LHCN-M2 (cell line): ENCODE measurements around the gene FBXO4. TPM values are rescaled to one million over a fixed set of nuclear protein-coding genes. Genes with fewer than 3 reads are reported as not detected.
"Not testable (repeated sequence)": the region's sequence is repeated elsewhere in the genome, so short reads cannot be mapped to it uniquely, and the experiment has no call there.

Experiments
- DNase-seq: peaks from one replicate; pipeline ENCODE4 v3.0.0-alpha.2; 2012; ENCODE audit warnings: low read depth
- total RNA-seq: library from RNA; depleted of rRNA; stranded (reverse); fragments of >200 nt; gene quantifications from 2 replicates; pipeline ENCODE4 v1.2.3, GENCODE V29; 2014

Gene FBXO4
- total RNA-seq, 1 experiment from 2014 or later: 23.1 TPM

GRCh38 chr5:41921874-41922273, 3.2 kb upstream of the FBXO4 start:
- peak; percentile 8 for DNase-seq

DNA sequence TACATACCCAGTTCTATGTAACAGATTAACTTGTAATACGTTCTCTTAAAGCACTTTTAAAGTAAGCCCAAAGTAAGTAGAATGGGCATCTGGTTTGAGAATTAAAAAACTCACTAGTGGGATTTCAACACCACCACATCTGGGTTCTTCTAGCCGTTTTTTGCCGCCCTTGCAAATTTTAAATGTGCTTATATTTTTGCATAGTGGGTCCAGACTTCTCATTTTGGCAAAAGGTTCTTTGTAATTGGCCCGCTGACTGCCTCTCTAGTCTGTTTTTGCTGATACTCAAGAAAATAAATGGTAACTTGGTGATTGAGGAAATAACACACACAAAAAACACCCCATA, 582 bp upstream of the FBXO4 start:
- no peak for DNase-seq

DNA sequence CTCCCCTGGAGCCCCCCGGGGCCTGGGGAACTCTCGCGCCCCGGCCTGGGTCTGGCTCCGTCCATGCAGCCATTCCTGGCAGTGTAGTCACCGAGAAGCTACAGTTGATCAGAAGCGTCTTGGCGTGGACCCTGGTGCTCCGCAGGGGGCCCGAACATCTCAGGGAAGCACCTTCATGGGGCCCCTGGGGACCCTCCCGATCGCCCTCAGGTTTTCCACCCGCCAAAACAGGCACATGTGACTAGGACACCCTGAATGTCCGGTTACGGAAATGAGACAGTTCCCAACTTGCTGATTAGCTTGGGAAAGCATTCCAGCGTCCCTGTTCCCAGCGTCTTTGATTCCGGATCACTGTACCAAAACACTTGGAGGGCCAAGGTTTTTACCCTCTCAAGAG, 472 bp downstream of the FBXO4 start:
- DNase-seq: peak; percentile 55

GRCh38 chr5:41927604-41928003, 2.5 kb downstream of the FBXO4 start:
- DNase-seq: no peak

DNA sequence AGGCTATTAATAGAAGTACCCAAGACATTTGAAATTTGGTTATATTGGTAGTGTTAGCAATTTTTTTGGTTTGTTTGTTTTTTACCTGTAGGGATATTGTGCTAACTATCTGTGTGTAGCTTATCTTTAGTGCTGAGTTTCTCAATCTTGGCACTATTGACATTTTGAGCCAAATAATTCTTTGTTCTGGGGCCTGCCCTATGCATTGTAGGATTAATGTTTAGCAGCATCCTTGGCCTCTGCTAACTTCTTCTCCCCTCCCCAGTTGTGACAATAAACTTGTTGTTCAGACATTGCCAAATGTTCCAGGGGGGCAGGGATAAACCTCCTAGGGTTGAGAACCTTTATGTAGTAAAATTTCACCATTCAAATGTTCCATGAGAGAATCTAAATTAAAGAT, 4.0 kb downstream of the FBXO4 start:
- DNase-seq: no peak

DNA sequence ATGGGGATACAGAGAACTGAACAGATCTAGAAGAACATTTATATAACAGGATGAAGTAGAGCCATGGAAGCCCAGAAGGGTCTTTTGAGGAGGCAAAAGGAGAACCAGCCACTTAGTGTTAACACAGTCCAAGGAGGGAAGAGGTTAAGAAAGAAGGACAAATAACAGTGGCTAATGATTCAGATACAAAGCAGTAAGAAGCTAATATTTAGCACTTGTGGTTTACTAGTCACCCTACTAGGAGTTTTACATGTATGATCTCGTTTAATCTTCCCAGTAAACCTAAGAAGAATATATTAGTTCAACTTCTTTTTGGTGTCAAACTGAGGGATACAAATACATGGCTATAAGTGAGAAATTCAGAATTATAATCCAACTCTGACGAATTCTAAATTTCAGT, 7.7 kb downstream of the FBXO4 start:
- no peak for DNase-seq

DNA sequence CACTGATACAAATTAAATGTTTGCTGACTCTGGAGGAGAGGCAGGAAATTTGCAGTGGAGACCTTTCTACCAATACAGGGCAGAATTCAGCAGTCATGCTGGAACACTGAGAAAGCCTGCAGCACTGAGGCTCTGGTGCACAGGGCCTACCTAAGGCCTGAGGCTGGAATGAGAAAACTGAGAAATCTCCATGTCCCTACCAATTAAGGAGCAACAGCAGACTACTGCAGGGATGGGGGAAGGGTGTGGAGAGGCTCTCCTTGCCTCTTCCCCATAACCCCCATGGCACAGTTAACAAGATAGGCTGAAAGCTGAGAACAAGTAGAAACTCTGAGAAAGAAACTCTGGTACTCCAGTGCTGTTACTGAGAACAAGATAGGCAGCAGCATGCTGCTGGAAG, 10.5 kb downstream of the FBXO4 start:
- DNase-seq: no peak

- DNase-seq: no peak
These were observed 15.6 kb downstream of the FBXO4 start for GRCh38 chr5:41940641-41941040.

- DNase-seq: not testable (repeated sequence)
These were observed 20.4 kb downstream of the FBXO4 start for GRCh38 chr5:41945332-41945955.

DNA sequence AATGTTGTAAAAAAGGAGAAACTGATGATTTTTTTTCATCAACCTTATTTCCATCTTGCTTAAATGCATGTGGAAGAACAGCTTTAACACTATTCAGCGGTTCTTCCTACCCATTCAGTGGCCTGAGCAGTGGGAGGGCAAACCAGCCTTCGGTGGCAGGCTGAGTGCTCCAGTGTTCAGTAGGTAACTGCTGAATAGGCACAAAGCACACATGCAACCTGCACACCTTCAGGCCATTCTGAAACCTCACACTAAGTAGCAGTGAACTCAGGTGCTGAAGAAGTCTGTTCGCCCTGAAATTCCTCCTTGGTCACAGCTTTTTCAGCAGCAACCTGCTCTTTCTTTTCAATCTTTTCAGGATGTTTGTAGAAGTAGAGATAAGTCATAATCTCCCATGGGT, 26.1 kb downstream of the FBXO4 start:
- DNase-seq: no peak

GRCh38 chr5:41954286-41954685, 29.2 kb downstream of the FBXO4 start:
- no peak for DNase-seq

DNA sequence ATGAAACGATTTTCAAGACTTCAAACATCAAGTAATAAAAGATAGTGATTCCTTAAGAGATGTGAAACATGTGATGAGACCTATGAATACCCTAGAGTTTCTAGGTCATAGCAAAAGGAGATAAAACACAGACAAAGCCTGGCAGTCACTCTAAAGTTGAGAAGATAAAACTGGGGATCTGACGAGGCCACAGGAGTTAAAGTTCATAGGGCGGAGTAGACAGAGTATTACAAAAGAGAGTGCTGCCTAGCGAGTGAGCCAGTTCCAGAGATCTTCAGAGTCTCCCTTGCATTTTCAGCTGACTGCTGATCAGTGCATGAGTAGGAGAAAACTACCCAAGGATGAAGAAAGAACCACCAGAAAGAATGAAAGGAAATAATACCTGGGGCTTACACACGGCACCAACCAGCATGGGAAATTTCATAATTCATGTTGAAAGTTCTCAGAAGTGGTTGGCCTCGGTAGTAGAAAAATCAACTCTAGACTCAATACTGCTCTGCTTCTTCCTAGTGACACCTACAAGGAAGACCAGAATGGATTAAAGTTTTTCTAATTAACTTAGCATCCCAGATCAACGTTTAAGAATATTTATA, 30.4 kb downstream of the FBXO4 start:
- DNase-seq: no peak

GRCh38 chr5:41956943-41957342, 31.9 kb downstream of the FBXO4 start:
- DNase-seq: no peak

- DNase-seq: no peak
These were observed 35.4 kb downstream of the FBXO4 start for GRCh38 chr5:41960481-41960880.

DNA sequence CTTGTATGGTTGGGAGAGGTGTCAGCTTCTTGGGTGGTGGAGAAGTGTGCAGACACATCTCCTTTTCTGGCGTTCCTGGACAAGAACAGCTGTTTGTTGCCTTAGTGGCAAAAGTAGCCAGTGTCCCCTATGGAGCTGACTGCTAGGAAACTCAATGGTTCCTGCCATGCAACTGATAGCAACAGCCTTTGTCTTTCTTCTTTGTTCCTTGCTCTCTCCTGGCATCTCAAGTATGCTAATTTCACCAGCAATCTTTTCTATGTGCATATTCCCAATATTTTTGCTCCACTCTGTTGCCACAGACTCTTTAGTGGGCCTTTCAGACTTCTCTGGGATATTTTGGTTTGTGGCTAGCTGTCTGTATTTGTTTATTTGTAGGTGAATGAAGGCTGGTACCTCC, 36.7 kb downstream of the FBXO4 start:
- DNase-seq: no peak

- DNase-seq: no peak
These were observed 37.4 kb downstream of the FBXO4 start for GRCh38 chr5:41962491-41962890.

- no peak for DNase-seq
These were observed 41.5 kb downstream of the FBXO4 start for GRCh38 chr5:41966401-41967105.

DNA sequence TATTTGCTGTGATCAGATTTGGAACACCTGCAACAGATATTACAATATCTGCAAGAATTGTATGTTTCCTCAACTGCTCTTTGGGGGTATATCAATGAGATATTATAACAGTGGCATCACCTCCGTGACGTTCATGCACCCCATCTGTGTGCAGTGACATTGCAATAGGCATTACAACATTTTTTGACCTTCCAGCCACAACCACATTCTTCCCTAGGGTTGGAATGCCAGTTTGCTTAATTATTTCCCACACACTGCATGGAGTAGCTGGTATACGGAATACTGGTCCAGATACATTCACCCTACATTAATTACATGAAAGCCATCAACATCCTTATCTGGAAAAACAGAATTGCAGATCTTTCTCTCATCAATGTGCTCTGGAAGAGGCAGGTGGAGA, 42.3 kb downstream of the FBXO4 start:
- no peak for DNase-seq

GRCh38 chr5:41968153-41968723, 43.2 kb downstream of the FBXO4 start:
- DNase-seq: no peak

DNA sequence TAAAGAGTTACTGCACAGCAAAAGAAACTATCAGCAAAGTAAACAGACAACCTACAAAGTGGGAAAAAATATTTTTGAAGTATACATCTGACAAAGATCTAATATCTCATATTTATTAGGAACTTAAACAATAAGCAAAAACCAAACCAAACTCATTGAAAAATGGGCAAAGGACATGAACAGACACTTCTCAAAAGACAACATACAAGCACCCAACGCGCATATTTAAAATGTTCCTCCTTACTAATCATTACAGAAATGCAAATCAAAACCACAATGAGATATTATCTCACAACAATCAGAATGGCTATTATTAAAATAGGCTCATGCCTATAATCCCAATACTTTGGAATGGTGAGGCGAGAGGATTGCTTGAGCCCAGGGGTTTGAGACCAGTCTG, 48.0 kb downstream of the FBXO4 start:
- DNase-seq: no peak

DNA sequence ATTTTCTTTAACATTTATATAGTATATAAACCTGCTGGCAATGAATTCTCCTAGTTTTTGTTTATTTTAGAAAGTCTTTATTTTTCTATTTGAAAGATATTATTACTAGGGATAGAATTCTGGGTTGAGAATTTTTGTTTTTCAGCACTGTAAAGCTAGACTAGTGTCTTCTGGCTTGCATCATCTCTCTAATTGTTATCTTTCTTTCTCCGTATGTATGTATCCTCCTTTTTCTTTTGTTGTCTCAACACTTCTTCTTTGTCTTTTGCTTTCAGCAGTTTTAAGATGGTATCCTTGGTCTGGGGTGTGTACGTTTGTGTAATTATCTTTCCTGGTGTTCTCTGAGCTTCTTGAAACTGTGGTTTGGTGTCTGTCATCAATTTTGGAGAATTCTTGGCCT, 48.8 kb downstream of the FBXO4 start:
- DNase-seq: no peak

GRCh38 chr5:41978676-41979075, 53.6 kb downstream of the FBXO4 start:
- DNase-seq: no peak

GRCh38 chr5:41980396-41980795, 55.3 kb downstream of the FBXO4 start:
- no peak for DNase-seq
